NCI-H2196 treated with DMSO at 0.1 percent for 48 hours (cell line): ENCODE measurements around the gene DHCR24.

Experiments used
- DNase-seq: peaks from one replicate; lab custom pipeline; 2025; ENCODE audit not compliant: unreplicated experiment; lab: John Stamatoyannopoulos, UW

Gene DHCR24

GRCh38 chr1:54865238-54866073 is 21.5 kb downstream of the DHCR24 start:
- no peak for DNase-seq

- DNase-seq: no peak
Observed at GRCh38 chr1:54864460-54865208, 22.4 kb downstream of the DHCR24 start.

DNA sequence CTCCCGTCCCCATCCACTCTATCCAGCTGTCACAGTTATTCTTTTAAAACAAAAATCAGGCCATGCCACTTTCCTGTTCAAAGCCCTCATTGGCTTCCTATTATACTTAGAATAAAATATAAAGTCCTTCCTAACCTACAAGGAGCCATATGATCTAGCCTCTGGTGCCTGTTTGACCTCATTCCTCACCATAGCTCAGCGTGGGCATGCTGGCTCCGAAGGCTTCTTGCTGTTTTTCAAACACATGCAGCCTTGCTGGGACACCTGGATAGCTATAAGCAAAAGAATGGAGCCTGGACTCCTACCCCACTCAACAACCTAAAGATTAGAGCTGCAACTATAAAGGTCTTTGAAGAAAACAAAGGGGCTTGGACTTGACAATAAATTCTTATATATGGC is 23.7 kb downstream of the DHCR24 start:
- no peak for DNase-seq

DNA sequence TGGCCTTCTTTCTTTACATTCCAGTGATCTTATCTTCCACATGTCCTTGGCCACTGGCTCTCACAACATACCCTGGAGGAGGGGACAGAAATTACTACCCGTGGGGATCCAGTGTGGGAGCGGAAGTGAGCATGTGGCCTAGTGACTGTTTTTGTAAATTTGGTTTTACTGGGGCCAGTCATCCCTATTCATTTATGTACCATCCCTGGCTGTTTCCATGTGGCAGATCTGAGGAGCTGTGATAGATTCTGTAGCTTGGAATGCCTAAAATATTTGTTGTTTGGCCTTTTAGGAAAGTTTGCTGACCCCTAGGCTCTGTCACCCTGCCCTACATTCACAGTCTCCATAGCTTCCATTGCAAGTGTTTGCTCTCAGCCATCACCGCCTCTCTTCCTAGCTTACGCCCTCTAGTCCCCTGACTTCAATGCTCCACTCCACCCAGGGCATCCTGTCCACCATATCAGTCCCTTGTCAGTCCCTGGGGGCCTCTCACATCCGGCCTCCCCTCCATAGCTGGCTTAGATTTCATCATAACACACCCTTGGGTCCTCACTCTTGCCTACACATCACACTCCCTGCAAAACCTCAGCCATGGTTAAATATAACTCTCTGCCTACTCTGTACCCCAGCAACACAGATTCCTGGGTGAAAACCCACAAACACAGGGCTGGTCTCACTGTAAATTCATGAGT is 25.8 kb downstream of the DHCR24 start:
- DNase-seq: no peak

DNA sequence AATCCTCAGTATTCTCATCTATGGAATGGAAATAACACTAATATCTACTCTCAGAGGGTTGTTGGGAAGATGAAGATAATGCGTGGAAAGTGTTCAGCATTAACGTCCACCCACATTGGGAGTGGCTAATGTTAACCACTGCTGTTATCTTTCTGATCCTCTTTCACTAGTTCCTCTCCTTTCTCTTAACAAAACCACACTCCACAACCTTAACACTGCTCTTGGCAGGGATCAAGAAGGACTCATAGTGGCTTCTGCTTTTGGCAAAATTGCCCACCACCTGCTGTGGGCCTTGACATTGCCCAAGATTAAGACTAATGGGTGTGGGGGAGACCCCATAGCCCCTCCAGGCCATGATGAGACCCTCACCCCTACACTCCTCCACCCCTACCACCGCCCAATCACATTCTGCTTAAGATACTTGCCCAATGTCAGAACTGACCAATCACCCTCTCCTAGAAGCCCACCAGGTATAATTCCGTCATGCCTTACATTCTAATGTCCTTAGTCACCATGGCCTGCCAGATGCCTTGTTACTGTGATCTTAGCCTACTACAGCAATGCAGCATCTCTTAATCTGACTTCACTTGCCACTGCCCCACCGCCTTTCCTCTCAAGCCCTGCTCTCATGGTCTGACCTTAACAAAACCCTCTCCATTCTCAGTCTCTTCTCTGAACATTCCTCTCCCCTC is 27.1 kb downstream of the DHCR24 start:
- no peak for DNase-seq

DNA sequence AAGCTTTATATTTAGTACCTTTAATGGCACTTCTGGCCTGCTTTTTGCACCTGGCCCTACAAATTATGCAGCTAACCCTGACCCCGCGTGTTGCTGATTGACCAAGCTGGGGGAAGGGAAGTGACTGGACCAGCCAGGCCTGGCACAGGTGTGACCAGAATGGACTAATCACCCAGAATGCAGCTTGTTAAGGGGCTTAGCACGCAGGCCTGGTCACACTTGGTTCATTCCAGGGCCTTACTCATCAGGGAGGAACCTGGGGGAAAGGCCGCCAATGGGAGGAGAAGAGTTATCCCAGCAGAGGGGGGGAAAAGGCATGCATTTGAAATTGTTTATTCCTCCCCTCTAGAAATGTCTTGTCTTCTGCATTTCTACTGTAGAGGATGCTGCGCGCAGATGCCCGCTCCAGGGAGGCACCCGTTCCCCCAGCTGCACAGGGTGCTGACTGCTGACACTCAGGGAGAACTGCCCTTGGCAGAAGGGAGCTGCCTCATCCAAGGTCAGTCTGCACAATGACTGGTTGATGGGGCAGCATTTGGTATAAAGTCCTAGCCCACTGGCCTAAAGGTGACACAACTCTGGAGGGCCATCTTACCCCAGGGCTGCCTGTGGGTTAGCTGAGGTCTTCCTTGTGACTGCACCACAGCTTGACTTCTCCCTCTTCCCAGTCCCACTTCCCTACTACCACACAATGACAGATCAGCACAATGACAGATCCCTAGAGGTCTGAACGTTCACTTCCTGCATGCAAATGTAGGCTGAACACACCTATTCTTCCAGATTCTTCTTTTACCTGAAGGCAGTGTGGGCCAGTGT is 29.0 kb downstream of the DHCR24 start:
- no peak for DNase-seq

GRCh38 chr1:54857141-54857540 is 29.9 kb downstream of the DHCR24 start:
- no peak for DNase-seq

DNA sequence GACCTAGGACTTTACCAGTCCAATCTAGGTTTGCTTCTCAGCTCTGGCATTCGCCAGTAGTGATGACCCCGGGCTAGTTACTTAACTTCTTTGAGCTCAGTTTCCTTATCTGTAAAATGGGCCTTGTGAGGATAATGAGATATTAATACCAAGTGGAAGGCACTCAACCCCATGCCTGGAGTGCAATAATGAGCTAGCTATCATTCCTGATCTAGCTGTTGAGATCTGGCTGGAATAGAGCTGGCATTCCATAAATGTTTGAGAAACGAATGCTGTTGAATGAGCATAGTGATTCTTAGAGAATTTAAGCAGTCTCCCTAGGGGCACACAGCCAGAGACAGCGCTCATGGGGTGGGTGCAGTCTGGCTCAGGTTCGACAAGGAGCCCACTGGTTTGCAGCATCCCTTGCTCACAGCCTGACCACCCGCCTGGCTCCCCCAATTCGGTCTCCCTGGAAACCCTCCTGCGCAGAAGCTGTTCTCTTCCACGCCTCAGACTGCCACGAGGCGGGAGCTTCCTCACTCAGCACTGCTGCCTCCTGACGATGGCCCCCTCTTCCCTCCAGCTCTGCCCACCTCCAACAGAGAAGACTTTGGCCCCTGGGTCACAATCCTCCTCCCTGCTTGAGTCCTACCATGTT is 32.5 kb downstream of the DHCR24 start:
- no peak for DNase-seq

DNA sequence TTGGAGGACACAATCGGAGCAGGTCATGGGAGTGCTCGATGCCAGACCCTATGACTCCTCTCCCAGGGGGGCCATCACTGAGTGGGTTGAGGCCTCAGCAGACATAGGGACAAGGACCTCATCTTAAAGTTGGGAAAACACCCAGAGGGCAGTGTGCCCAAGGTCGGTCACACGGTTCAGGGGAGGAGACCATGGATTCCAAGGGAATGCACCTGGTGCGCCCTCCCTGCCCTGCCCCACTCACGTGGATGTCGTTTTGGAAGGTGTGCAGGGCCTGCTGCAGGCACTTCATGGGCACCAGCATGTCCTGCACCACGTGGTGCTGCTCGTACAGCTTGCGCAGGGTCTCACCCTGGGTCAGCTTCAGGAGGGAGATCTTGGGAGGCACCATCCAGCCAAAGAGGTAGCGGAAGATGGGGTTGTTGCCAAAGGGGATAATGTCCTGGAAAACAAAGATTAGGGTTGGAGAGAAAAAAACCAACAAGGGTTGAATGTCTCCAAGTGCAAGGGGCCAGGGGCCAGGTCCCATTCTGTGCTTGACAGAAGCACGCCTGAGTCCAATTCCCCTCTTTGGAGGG is 33.1 kb downstream of the DHCR24 start:
- no peak for DNase-seq

GRCh38 chr1:54853096-54853792 is 33.8 kb downstream of the DHCR24 start:
- no peak for DNase-seq

DNA sequence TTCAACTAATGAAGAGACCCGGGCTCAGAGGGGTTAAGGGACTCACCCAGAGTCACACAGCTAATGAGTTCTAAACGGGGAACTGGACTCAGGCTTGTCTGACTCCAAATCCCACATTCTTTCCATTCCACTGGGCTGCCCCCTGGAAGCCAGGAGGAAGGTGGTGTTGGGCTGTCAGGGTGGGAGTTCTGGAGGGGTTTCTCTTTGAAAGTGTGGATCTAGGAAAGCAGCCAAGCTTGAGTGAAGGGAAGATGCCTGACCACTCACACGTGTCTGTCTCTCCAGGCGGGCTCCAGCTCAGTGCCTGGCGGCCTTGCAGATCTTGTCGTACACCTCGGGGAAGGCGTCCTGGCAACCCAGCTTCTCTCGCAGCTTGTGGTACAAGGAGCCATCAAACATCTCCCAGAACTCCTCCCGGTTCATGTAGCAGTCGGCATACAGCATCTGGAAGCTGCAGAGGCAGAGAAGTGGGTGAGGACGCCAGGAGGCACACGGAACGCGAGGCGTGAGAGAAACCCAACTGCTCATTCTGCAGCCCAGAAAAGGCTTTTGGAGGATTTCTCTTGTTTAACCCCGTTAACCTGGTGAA is 35.0 kb downstream of the DHCR24 start:
- no peak for DNase-seq

GRCh38 chr1:54851406-54851805 is 35.6 kb downstream of the DHCR24 start:
- no peak for DNase-seq

DNA sequence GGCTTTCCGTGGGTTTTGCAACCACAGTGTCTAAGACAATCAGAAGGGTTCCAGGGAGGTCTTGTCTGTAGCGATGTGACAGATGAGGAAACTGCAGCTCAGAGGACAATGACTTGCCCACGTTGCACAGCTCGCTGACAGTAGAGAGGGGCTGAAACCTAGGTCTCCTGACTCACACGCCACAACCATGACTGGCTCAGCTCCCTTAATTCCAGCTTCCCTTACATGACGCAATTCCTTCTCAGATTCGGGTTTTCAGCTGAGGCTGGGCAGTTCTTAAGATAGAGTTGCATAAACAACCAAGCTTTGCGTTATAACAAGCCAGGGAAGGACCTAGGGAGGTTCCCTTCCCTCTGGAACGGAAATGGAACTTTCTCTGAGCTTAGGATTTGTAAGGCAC is 36.3 kb downstream of the DHCR24 start:
- DNase-seq: no peak

DNA sequence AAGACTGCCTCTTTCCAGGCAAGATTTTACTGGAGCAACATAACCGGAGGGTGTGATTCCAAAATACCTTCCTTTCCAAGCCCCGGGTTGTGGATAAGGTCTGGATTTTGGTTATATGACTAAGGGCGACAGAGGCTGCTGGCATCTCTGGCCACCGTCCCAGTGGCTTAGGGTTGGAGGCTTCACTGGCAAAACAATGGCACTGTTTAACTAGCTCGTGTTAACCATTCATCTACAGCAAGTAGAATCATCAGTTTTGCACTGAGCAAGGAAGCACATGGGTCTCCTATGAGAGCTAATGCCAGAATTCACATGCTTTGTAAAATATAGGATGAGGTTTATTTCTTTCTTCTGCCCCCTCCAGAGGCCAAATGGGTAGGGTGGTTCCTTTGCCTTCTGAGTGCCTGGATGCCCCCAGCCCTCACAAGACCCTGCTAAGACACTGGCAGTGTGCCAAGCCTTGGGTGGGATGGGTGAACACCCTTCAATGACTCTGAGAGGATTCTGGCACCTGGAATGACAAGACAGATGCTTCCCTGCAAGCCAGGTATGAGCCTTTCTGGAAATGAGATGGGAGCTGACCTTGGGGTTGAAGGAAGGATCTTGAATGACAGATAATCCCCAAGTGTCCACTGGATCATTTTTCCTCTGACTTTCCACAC is 36.8 kb downstream of the DHCR24 start:
- no peak for DNase-seq

GRCh38 chr1:54849219-54850068 is 37.6 kb downstream of the DHCR24 start:
- no peak for DNase-seq

DNA sequence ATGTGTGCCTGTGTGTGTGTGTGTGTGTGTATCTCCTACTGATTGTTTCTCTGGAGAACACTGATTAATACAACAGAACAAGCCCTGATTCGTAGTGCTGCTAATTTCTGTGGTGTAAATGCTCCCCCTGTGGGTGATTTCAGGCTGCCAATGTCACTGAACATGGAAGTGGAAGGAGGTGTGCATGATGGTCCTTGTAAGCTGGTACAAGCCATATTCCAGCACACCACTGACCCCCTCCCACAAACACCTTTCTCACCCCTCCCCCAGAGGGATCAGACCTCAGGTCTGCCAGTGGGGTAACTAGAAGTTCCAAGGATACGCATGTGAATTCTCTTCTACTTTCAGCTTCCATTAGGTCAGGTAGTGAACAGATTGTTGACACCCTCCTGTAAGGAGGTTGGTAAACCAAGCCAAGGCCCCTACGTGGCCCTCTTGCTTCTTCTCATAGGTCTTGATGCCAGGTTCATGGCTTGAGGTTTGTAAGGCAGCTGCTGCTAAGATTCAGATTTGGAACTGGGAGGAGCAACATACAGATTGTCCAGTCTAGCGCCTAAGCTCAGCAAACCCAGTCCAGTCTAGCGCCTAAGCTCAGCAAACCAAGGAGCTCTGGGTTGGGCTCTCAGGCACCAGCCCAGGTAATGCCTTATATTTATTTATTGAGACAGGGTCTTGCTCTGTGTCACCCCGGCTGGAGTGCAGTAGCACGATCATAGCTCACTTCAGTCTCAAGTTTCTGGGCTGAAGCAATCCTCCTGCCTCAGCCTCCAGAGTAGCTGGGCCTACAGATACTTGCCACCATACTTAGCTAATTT is 38.7 kb downstream of the DHCR24 start:
- DNase-seq: no peak
